Cortex of kidney (tissue), 1 donor: ENCODE data around the gene THAP11.

Experiments
- DNase-seq: peaks from one replicate; lab custom pipeline; 2025; lab: John Stamatoyannopoulos, UW

THAP11 gene

DNA sequence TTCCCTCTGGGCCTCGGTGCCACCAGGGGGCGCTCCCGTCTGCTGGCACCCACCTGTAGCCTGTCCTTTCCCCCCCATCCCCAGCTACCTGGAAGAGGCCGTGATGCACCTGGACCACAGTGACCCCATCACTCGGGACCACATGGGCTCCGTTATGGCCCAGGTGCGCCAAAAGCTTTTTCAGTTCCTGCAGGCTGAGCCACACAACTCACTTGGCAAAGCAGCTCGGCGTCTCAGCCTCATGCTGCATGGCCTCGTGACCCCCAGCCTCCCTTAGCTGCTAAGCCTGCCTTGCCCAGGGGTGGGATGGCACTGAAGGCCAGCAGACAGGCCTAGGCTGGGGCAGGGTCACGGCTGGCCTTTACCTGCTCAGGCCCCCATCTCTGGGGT is 41.7 kb downstream of the THAP11 start:
- DNase-seq, result no peak

DNA sequence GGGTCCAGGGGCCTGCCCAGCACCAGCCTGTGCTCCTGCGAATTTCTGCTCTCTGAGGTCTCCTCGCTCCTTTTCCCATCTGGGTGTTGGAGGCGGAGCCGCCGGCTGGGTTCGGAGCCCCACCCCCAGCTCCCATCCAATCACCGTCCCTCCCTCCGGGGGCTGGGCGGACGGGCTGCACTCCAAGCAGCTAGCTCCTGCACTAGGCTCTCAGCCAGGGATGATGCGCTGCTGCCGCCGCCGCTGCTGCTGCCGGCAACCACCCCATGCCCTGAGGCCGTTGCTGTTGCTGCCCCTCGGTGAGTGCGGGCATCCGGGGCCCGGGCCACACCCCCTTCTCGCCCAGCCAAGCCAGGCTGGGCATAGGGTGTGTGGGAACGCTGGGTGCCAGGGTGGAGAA is 42.6 kb downstream of the THAP11 start, which contains the start of gene NRN1L:
Gene NRN1L (plus strand): TSS at position 202 of the 400 bp plus-strand sequence. CDS start 19 bp downstream, at position 221.
- DNase-seq, result peak; percentile 27

DNA sequence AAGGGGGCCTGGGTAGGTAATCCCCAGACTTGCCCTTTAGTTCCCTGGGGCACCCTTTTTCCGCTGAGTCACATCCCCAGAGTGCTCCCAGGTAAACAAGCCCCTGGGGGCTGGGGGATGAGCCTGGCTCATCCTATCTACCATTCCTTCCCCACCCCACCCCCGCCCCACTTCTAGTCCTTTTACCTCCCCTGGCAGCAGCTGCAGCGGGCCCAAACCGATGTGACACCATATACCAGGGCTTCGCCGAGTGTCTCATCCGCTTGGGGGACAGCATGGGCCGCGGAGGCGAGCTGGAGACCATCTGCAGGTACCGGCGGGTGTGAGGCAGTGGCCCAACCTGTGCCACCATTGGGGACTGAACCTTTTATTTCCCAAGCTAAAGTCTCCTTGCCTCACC is 43.4 kb downstream of the THAP11 start:
- DNase-seq, result no peak

DNA sequence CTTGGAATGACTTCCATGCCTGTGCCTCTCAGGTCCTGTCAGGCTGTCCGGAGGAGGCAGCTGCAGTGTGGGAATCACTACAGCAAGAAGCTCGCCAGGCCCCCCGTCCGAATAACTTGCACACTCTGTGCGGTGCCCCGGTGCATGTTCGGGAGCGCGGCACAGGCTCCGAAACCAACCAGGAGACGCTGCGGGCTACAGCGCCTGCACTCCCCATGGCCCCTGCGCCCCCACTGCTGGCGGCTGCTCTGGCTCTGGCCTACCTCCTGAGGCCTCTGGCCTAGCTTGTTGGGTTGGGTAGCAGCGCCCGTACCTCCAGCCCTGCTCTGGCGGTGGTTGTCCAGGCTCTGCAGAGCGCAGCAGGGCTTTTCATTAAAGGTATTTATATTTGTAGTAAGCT is 43.9 kb downstream of the THAP11 start:
- DNase-seq, result no peak

DNA sequence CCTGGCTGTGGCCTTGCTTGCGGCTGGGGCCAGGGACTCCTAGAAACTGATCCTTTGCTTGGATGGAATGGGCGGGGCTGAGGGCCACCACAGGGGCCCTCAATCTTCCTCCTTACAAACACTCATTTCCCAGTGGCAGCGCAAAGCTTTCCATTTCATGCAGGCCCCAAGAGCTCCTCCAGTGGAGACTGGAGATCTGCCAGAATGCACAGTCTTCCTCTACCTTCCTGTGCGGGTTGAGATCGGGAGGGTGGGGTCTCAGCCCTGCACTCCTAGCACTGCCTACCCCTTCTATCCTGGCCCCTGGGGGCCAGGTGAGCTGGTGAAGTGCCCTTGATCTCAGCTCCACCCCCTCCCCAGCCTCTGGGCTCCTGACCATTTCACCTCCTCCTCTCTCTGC is 44.3 kb downstream of the THAP11 start:
- no peak for DNase-seq

DNA sequence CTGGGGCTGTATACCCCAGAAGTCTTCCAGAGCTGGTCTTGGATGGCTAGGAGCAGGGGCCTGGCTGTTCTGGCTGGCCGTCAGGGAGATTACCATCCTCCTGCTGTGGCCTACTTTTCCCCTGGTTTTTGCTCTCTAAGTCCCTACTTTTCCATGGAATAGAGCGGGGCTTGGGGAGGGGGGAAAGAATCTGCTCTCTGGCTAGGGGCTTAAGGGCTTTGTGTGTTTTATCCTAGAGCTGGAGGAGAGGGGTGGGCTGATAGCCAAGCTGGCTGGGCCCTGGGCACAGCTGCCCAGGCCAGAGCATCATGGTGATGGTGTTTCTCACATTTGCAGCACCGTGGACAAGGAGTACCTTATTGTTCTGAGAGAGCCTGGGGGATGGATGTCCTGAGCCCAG is 46.2 kb downstream of the THAP11 start:
- DNase-seq, result no peak

DNA sequence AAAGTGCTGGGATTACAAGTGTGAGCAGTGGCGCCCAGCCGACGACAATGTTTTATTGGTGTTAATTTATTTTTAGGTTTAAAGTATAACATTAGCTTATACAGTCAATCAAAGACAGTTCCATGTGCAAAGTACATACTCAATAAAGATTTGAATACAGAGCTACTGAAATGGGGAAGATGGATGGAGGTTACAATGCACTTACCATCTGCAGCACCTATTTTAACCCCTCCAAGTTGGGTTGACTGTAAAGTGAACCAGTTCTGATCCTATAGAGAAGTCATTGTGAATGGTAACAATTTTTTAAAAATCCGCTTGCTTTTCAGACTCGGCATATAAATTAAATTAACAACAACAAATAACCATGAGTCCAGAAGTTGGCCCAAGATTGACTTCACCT is 50.3 kb downstream of the THAP11 start:
- DNase-seq, result no peak

DNA sequence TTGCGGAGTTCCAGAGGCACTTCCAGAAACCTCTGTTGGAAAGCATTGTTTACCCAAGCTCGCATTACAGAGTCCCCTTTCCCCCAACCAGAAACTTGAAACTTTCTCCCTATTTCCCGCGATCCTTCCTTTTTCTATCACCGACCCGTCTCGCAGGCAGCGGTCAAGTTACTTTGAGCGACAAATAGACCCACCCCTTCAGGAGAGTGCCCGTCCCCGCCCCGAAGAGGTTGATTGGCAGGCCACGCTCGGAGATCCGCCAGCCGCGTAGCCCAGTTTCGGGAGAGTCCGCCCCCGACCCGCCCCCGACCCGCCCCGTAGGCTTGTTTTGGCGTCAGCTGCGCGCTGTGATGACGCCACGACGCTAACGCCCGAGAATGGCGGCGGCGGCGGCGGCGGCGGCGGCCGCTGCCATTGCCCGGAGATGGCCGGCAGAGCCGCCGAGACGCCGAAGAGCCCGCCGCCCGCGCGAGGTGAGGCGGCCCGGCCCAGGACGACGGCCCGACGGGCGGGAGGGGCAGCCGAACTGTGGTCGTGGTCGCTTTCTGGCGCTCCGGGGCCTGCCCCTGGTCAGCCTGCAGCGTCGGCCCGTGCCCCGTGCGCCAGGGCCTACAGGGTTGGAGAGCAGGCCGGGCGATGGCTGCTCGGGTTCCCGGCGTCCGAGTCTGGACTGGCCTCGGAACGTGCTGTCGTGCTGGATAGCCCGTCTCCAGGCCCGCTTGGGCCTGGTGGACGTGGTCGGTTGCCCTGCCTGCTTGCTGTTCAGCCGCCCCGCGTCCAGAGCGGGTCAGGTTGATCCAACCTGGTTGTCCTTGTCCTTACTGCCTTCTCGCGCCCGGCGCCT is 51.0 kb downstream of the THAP11 start, which contains the start of gene PSKH1:
Gene PSKH1 (plus strand): TSS at position 356 of the 844 bp plus-strand sequence. CDS start 15,496 bp downstream, outside the sequence.
- DNase-seq, result peak; percentile 47
